ENCODE data around the gene NDUFS7. TPM values are rescaled to one million over a fixed set of nuclear protein-coding genes. Genes with fewer than 3 reads are reported as not detected.
A peak's percentile ranks its signal among the peaks of the same experiment; 100 is the strongest.

NDUFS7 gene
- total and polyA plus RNA-seq, 10 of the 15 experiments (the other 5 are each of a cell fraction or from before 2014, with no cell fraction given), result 5.1 to 282 (median 92.9) TPM

- in situ Hi-C loops (cut with MboI), result no loop called here
- intact Hi-C loops (cut with micrococcal nuclease; ENCODE audit: unreplicated experiment), result no loop called here
- FAIRE-seq, result no peak
- H3K4me3 ChIP-seq, result no peak overlapping the region
- no peaks in the 10 kb centered on the region; the same call in 1 of the 2 replicates for H4K20me1 ChIP-seq (ENCODE audit: control insufficient read depth, insufficient read depth)
- 96% methylated on average over 24 of the region's 24 CpGs for WGBS (ENCODE audit: insufficient coverage, insufficient replicate concordance, low lambda C conversion rate, missing lambda C conversion rate)
- H3K9ac ChIP-seq (ENCODE audit: control insufficient read depth, insufficient read depth, low read length), result no peak overlapping the region
- ChIA-PET CTCF (interaction anchor here (0.6 to 1.0 kb wide), 2 partner anchors 14 to 26 kb away, joined by 3 to 4 read pairs; no protein-coding TSS in a partner anchor), SMC1A (ENCODE audit: uncharacterized antibody, unreplicated experiment) (no interaction called here), POLR2A (interaction anchor here (1.2 kb wide), 1 partner anchor 10 kb away, joined by 3 read pairs; no protein-coding TSS in a partner anchor), RAD21 (ENCODE audit: unreplicated experiment) (no interaction called here)
- H3K4me1 ChIP-seq (ENCODE audit: control insufficient read depth, insufficient read depth, low read length), result peaks cover 18% of the 10 kb centered on the region
- no peak for ATAC-seq
- H2AFZ ChIP-seq (ENCODE audit: control insufficient read depth, low read depth, low read length), result no peak overlapping the region
- no peak overlapping the region for H3K27ac ChIP-seq (ENCODE audit: control insufficient read depth, insufficient read depth)
- H3K27me3 ChIP-seq (replicated peaks in 1 of 2; ENCODE audit: control insufficient read depth in 2 of 2, insufficient read depth in 2 of 2, low read length in 1 of 2), result no peaks in the 10 kb centered on the region
- H3K9me3 ChIP-seq (replicated peaks; ENCODE audit: control insufficient read depth, insufficient read depth, low read length), result no peaks in the 10 kb centered on the region
- no peak for TF ChIP-seq HSF1 (IDR thresholded peaks at IDR 0.05; ENCODE audit: low read depth, low read length)
- no peak for DNase-seq (ENCODE audit: low read depth, low spot score)
- H3K36me3 ChIP-seq (ENCODE audit: control insufficient read depth in 2 of 2, insufficient read depth in 2 of 2, low read length in 1 of 2), result peaks cover 2 to 5% of the 10 kb centered on the region in 2 experiments; a peak in 2 of 4 replicates
- peaks cover 9% of the 10 kb centered on the region for H3K79me2 ChIP-seq (ENCODE audit: control insufficient read depth, insufficient read depth, low read length)
- H3K4me2 ChIP-seq (ENCODE audit: control insufficient read depth, insufficient read depth), result no peak overlapping the region
- no TSS peak for BruUV-seq (replicated peaks)
Measured at GRCh38 chr19:1357531-1358109, 26.1 kb upstream of the NDUFS7 start.

GRCh38 chr19:1360126-1360817 lies 23.4 kb upstream of the NDUFS7 start:
- no peaks in the 10 kb centered on the region; the same call in 1 of the 2 replicates for H4K20me1 ChIP-seq (ENCODE audit: control insufficient read depth, insufficient read depth)
- peaks cover 2 to 5% of the 10 kb centered on the region in 2 experiments; a peak in 2 of 4 replicates for H3K36me3 ChIP-seq (ENCODE audit: control insufficient read depth in 2 of 2, insufficient read depth in 2 of 2, low read length in 1 of 2)
- peaks cover 5% of the 10 kb centered on the region for H3K79me2 ChIP-seq (ENCODE audit: control insufficient read depth, insufficient read depth, low read length)
- H3K27me3 ChIP-seq (replicated peaks in 1 of 2; ENCODE audit: control insufficient read depth in 2 of 2, insufficient read depth in 2 of 2, low read length in 1 of 2), result no peaks in the 10 kb centered on the region
- DNase-seq (ENCODE audit: low read depth, low spot score) (no peak), ATAC-seq (no peak), FAIRE-seq (no peak)
- ChIA-PET CTCF (no interaction called here), RAD21 (ENCODE audit: unreplicated experiment) (no interaction called here), SMC1A (ENCODE audit: uncharacterized antibody, unreplicated experiment) (interaction anchor here (1.2 kb wide), 1 partner anchor 12 kb away, joined by 3 read pairs; no protein-coding TSS in a partner anchor), POLR2A (interaction anchor here (0.5 to 0.6 kb wide), 2 partner anchors 15 to 70 kb away, joined by 3 to 4 read pairs; no protein-coding TSS in a partner anchor)
- H3K4me2 ChIP-seq (ENCODE audit: control insufficient read depth, insufficient read depth), result no peak overlapping the region
- H3K27ac ChIP-seq (ENCODE audit: control insufficient read depth, insufficient read depth), result no peak overlapping the region
- no peak overlapping the region for H3K4me3 ChIP-seq
- H3K9ac ChIP-seq (ENCODE audit: control insufficient read depth, insufficient read depth, low read length), result no peak overlapping the region
- H3K9me3 ChIP-seq (replicated peaks; ENCODE audit: control insufficient read depth, insufficient read depth, low read length), result no peaks in the 10 kb centered on the region
- in situ Hi-C loops (cut with MboI), result no loop called here
- H3K4me1 ChIP-seq (ENCODE audit: control insufficient read depth, insufficient read depth, low read length), result peaks cover 33% of the 10 kb centered on the region
- intact Hi-C loops (cut with micrococcal nuclease; ENCODE audit: unreplicated experiment), result no loop called here
- WGBS (ENCODE audit: insufficient coverage, insufficient replicate concordance, low lambda C conversion rate, missing lambda C conversion rate), result 97% methylated on average over 30 of the region's 30 CpGs
- TSS peak; percentile 18 for BruUV-seq (replicated peaks)
- no peak overlapping the region for H2AFZ ChIP-seq (ENCODE audit: control insufficient read depth, low read depth, low read length)
- TF ChIP-seq ESRRA (IDR thresholded peaks at IDR 0.05; ENCODE audit: low read length) (no peak), HDAC2 (IDR thresholded peaks at IDR 0.05) (no peak), E4F1 (IDR thresholded peaks at IDR 0.05; ENCODE audit: borderline replicate concordance, partially characterized antibody) (no peak), NFIC (IDR thresholded peaks at IDR 0.05; ENCODE audit: low read depth, low read length) (no peak), ATF2 (IDR thresholded peaks at IDR 0.05; ENCODE audit: low read length) (no peak), ZNF217 (IDR thresholded peaks at IDR 0.05) (no peak), EED (IDR thresholded peaks at IDR 0.05; ENCODE audit: low read depth) (no peak), SRF (IDR thresholded peaks at IDR 0.05; ENCODE audit: low read depth in 2 of 2, low read length in 2 of 2) (no peak), CREM (IDR thresholded peaks at IDR 0.05; ENCODE audit: low read depth) (no peak), CREB1 (IDR thresholded peaks at IDR 0.05; ENCODE audit: low read depth) (no peak)

All from GM12878 (cell line).